Loucy (cell line): ENCODE data around the gene EPHA2.

Experiments
- EZH2phosphoT487 ChIP-seq: fragments of 200-600 bp; IDR thresholded peaks from 2 replicates; pipeline ENCODE4 v1.6.1; 2018; ENCODE audit warnings: antibody characterized with exemption, mild to moderate bottlenecking, moderate library complexity, borderline replicate concordance
- TF ChIP-seq, protein P1 (sequence below): fragments of 200-600 bp; sonication (generic); conservative IDR thresholded peaks from 2 replicates; pipeline ENCODE4 v1.5.1; 2014; ENCODE audit warnings: mild to moderate bottlenecking, antibody characterized with exemption, low read length

DNA sequence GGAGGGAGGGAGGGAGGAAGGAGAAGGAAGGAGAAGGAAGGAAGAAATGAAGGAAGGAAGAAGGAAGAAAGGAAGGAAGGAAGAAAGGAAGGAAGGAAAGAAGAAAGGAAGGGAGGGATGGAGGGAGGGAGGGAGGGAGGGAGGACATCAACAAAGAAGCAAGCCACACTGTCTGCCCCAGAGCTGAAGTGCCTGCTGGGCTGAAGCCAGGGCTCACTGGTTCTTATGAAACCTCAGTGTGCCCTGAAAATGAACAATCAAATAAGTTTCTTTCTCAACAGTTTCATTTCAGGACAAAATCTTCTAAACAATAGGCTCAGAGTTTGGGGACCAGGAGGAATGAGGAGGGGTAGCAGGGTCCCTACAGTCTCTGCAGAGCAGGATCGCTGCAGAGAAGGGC, 35.4 kb upstream of the EPHA2 start:
- TF ChIP-seq, protein P1, sequence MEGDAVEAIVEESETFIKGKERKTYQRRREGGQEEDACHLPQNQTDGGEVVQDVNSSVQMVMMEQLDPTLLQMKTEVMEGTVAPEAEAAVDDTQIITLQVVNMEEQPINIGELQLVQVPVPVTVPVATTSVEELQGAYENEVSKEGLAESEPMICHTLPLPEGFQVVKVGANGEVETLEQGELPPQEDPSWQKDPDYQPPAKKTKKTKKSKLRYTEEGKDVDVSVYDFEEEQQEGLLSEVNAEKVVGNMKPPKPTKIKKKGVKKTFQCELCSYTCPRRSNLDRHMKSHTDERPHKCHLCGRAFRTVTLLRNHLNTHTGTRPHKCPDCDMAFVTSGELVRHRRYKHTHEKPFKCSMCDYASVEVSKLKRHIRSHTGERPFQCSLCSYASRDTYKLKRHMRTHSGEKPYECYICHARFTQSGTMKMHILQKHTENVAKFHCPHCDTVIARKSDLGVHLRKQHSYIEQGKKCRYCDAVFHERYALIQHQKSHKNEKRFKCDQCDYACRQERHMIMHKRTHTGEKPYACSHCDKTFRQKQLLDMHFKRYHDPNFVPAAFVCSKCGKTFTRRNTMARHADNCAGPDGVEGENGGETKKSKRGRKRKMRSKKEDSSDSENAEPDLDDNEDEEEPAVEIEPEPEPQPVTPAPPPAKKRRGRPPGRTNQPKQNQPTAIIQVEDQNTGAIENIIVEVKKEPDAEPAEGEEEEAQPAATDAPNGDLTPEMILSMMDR = no peak
- no peak for TF ChIP-seq EZH2phosphoT487
